LNCAP (cell line): Measurements from ENCODE around the gene GET3.

Experiments used
- CTCF ChIP-seq: fragments of 450-650 bp; IDR thresholded peaks from 2 replicates; pipeline ENCODE4 v1.5.1; 2017; ENCODE audit warnings: mild to moderate bottlenecking

Gene GET3

GRCh38 chr19:12736995-12737834 lies at the start of gene GET3:
Gene GET3, plus strand, starts transcription at chr19:12737497. Its CDS starts 9 bp downstream, at chr19:12737506.
- no peak for TF ChIP-seq CTCF

- TF ChIP-seq CTCF: no peak
Measured at GRCh38 chr19:12689012-12689411, 48.3 kb upstream of the GET3 start.

- no peak for TF ChIP-seq CTCF
Measured at GRCh38 chr19:12689581-12690216, 47.6 kb upstream of the GET3 start.

GRCh38 chr19:12692960-12693359 lies 44.3 kb upstream of the GET3 start:
- TF ChIP-seq CTCF: no peak

- no peak for TF ChIP-seq CTCF
Measured at GRCh38 chr19:12694641-12695040, 42.7 kb upstream of the GET3 start.

- TF ChIP-seq CTCF: no peak
Measured at GRCh38 chr19:12695096-12695495, 42.2 kb upstream of the GET3 start.

GRCh38 chr19:12695514-12695913 lies 41.8 kb upstream of the GET3 start:
- no peak for TF ChIP-seq CTCF
